ENCODE measurements around the gene MYO5A.
A peak's percentile ranks its signal among the peaks of the same experiment; 100 is the strongest.
"Not testable (repeated sequence)": the region's sequence is repeated elsewhere in the genome, so short reads cannot be mapped to it uniquely, and the experiment has no call there.

The MYO5A gene

GRCh38 chr15:52459701-52460100 lies 69.0 kb downstream of the MYO5A start:
- not testable (repeated sequence) for DNase-seq

GRCh38 chr15:52459265-52459664 lies 69.4 kb downstream of the MYO5A start:
- not testable (repeated sequence) for DNase-seq

- no peak for DNase-seq
These were observed 80.4 kb downstream of the MYO5A start for GRCh38 chr15:52448011-52448890.

- DNase-seq, result no peak
These were observed 82.7 kb downstream of the MYO5A start for GRCh38 chr15:52445954-52446353.

GRCh38 chr15:52445553-52445952 lies 83.1 kb downstream of the MYO5A start:
- DNase-seq, result no peak

DNA sequence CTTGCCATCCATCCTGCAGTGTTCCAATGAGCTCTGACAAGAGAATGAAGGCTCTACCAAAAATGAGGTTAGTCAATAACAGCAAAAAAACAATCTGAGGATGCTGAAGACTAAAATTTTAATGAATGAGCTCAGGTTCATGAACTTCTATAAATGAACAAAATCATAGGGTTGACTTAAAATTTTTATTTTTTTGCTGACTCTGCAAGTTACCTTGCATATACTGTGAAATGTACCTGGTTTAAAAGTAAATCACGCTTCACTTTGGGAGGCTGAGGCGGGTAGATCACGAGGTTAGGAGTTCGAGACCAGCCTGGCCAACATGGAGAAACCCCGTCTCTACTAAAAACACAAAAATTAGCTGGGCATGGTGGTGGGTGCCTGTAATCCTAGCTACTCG lies 85.5 kb downstream of the MYO5A start:
- not testable (repeated sequence) for DNase-seq

- DNase-seq, result no peak
These were observed 86.8 kb downstream of the MYO5A start for GRCh38 chr15:52441841-52442240.

DNA sequence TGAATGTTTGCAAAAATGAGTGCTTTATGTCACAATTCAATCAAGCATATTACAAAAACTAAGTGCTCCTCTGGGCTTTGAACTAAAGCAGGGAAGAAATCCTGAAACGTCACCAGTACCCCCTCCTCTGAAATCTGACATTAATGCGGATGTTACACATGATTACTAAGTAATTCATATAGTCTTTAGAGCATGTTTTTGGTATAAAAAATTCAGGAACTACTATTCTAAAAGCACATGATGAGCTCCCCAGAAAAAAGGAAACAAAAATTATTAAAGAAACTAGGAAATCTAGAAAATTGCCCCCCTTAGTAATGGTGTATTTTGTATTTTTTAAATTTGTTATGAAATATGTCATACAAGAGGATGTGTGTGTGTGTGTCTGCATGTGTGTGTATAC lies 87.7 kb downstream of the MYO5A start:
- no peak for DNase-seq

DNA sequence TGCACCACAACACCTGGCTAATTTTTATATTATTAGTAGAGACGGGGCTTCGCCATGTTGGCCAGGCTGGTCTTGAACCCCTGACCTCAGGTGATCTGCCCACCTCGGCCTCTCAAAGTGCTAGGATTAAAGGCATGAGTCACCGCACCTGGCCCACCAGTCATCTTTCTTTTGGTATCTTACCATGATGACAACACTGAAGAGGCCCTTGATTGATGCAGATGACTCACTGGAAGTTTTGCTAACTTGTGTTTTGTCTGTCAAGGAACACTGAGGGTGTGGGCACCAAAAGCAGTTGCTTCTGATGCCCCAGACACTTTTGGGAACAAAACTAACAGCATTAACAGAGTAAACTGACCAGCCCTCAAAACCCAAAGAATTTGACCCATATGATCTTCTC lies 88.3 kb downstream of the MYO5A start:
- no peak for DNase-seq

DNA sequence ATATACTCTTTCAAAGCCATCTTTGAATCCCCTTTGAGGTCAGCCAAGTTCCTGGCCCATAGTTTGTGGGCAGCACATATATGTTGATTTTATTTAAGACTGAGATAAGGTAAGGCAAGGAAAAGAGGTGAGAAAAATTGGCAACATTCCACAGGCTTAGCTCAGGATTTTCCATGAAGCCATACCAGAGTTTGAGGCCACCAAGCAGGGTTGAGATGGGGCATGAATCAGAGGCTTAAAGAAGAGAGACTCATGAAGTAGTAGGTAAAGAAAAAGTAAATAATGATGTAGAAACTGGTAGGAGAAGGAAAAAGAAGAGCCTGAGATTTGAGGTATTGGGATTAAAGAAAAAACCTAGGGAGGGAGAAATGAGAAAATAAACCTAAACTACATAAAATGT lies 89.2 kb downstream of the MYO5A start:
- DNase-seq, result no peak

GRCh38 chr15:52439042-52439441 lies 89.6 kb downstream of the MYO5A start:
- not testable (repeated sequence) for DNase-seq

GRCh38 chr15:52438047-52438446 lies 90.6 kb downstream of the MYO5A start:
- DNase-seq, result no peak

DNA sequence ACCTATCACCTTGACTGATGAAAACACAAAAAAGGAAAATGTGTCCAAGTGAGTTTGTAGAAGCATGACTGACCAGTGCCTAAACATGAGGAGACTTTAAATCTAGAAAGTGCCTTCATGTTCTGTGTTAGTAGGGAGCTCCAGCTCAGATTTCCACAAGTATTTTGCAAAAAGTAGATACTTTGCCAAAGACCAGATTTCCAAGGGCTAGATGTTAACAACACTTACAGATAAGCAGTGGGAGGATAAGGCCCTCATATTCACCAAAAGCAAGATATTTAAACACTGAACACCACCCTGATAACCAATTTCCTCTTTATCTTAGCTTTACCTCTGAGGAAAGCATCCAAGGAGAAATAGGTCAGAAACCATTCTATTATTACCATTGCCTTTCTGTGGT lies 91.0 kb downstream of the MYO5A start:
- DNase-seq, result no peak

DNA sequence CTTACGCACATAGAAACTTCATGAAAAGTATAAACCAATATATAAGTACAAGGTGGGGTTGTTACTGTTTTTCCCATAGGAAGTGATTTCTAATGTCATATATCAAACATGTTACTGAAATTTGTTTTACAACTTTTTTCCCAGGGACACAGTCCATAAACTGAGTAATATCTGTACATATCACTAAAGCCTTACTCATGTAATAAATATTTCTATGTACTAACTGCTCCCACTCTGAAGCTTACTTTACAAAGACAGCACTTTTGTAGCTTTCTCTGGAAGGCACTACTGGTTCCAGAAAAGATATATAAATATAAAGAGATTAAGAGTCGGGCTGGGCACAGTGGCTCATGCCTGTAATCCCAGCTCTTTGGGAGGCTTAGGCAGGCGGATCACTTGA lies 91.7 kb downstream of the MYO5A start:
- DNase-seq, result no peak

DNA sequence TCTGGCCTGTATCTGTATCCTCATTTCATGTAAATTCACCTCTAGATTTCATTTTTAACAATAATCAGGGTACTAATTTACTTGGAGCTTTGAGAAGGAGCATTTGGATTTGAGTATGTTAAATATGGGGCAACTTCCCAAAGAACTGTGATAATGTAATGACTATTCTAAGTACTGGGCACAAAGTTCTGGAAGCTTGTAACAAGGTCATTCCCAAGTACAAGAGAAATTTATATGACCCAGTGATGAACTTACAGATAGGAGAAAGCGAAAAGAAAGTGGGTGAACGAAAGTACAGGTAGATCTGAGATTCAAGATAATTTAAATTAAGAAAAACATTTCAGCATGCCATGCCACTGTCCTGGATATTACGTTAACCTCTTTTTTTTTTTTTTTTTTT lies 93.8 kb downstream of the MYO5A start:
- DNase-seq, result no peak

DNA sequence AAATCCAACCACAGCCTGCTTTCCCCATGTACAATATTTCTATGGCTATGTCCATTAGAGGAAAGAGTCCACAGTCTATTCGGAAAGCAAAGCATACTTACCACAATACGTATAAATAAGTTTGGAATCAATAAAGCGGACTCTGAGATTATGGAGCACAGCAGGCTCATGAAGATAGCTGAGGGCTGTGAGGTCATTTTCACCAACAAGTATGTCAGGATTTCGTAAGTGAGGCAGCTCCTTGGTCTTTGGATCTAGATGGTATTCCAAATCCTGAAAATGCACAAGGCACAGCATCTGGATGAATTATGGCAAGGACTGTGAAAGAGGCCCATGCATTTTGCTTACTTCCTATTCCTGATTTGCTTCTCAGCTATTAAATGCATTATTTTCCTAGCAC lies 100.4 kb downstream of the MYO5A start:
- no peak for DNase-seq

DNA sequence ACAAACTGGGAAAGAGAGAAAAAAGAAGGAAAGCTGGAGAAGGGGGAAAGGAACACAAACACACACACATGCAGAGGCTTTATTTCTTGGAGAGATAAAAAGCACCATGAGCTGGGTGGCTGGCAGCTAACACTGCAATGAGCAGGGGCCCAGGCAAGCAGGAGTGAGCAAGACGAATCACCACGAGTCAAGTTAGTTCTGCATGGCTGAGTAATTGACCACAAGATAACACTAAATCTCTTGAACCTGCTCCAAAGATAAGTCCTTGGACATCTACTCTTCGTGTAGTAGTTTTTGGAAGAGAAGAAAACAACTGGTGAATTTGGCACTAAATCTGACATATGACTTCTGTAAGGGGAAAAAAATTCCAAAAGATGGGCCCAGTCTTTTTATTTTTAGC lies 100.9 kb downstream of the MYO5A start:
- peak; percentile 32 for DNase-seq

- DNase-seq, result no peak
These were observed 103.7 kb downstream of the MYO5A start for GRCh38 chr15:52424856-52425431.

DNA sequence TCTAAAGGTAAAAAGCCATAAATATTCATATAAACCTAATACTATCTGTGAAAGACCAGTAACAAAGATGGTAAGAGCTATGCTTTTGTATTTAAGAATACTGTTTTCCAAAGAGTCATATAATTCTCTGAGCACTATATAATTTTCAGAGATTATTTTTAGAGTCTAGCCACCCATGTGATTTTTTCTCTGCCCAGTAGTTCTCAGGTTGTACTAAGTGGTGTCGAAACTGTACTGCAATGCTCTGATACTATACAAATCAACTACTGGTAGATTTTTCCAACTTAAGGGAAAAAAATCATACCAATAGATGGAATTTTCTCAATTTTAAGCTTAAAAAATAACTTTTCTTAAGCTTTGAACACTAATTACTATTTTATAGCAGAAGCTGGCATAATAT lies 104.8 kb downstream of the MYO5A start:
- DNase-seq, result no peak

GRCh38 chr15:52422001-52422400 lies 106.7 kb downstream of the MYO5A start:
- DNase-seq, result no peak

- no peak for DNase-seq
These were observed 107.7 kb downstream of the MYO5A start for GRCh38 chr15:52421029-52421428.

DNA sequence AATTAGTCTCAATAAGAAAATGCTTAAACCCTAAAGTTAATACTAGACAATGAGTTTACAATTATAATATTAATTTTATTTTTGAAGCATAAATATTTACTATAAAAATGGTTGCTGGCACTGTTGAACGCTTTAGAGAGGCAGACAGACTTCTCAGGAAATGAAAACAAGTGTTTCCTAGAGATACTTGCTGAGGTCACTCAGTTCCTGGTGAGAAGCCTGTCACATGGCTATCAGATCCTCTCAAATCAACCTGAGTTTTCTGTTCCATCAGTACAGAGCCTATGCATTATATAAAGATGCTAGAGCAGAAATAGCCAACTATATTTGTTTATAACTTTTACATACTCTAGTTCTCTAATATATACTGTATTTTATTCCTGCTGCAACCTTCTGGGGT lies 109.2 kb downstream of the MYO5A start:
- no peak for DNase-seq

GRCh38 chr15:52417957-52418356 lies 110.7 kb downstream of the MYO5A start:
- peak; percentile 1 for DNase-seq

DNA sequence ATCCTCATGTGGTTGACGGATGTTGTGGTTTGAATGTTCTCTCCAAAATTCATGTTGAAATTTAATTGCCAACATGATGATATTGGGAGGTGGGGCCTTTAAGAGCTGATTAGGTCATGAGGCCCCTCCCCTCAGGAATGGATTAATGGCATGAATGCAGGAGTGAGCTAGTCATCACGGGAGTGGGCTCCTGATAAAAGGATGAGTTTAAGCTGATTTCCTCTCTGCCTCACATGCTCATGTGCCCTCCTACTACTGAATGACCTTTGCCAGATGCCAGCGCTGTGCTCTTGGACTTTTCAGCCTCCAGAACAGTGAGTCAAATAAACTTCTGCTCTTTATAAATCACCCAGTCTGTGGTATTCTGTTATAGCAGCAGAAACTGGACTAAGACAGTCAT lies 111.2 kb downstream of the MYO5A start:
- DNase-seq, result no peak

DNA sequence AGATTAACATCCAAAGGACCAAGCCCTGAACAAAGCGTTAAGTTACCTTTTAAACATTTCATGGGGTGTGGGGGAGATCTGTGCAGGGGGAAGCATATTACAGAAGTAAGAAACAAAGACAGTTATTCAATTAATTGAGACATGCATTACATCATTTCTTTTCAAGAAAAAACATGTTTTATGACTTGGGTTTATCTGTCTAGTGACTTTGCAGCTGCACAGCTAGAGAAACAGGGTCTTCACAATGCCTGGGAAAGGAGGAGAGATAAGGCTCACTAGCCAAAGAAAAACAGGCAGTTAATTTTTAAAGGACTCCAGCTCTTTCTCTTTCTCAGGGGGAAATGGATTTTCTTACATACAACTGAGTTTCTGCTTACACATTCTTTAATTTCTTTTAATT lies 112.1 kb downstream of the MYO5A start:
- not testable (repeated sequence) for DNase-seq
